Measurements from ENCODE around the gene USP7. TPM values are rescaled to one million over a fixed set of nuclear protein-coding genes. Genes with fewer than 3 reads are reported as not detected.
"Not testable (repeated sequence)": the region's sequence is repeated elsewhere in the genome, so short reads cannot be mapped to it uniquely, and the experiment has no call there.

Gene USP7
- total and polyA plus RNA-seq, 9 donors, result 28.1 to 104 (median 86.3) TPM

GRCh38 chr16:8847145-8847544 lies 116.6 kb downstream of the USP7 start:
- DNase-seq, result no peak
- Histone ChIP-seq H3K4me1 (ENCODE audit: insufficient read depth) (peaks cover 5% of the 10 kb centered on the region), H3K27ac (no peak overlapping the region), H3K36me3 (no peaks in the 10 kb centered on the region), H3K9me3 (no peaks in the 10 kb centered on the region), H3K27me3 (no peaks in the 10 kb centered on the region), H3K4me3 (no peak overlapping the region)
- intact Hi-C loops (cut with DNase I), result no loop called here
- WGBS, 3 donors, result 87 to 90% (median 89%) methylated on average over 13 of the region's 13 CpGs
- TF ChIP-seq CTCF (IDR thresholded peaks at IDR 0.05) (no peak), EP300 (IDR thresholded peaks at IDR 0.05) (no peak), POLR2A (IDR thresholded peaks at IDR 0.05) (no peak)

GRCh38 chr16:8846401-8846932 lies 117.2 kb downstream of the USP7 start:
- H3K4me1 ChIP-seq (ENCODE audit: insufficient read depth), result peaks cover 5% of the 10 kb centered on the region

GRCh38 chr16:8845699-8846298 lies 117.9 kb downstream of the USP7 start:
- Histone ChIP-seq H3K4me3 (no peak overlapping the region), H3K27me3 (no peaks in the 10 kb centered on the region), H3K27ac (no peak overlapping the region), H3K4me1 (ENCODE audit: insufficient read depth) (peaks cover 5% of the 10 kb centered on the region), H3K9me3 (no peaks in the 10 kb centered on the region), H3K36me3 (no peaks in the 10 kb centered on the region)
- TF ChIP-seq POLR2A (IDR thresholded peaks at IDR 0.05), result no peak
- no peak for TF ChIP-seq CTCF (IDR thresholded peaks at IDR 0.05)
- no peak for TF ChIP-seq EP300 (IDR thresholded peaks at IDR 0.05)
- intact Hi-C loops (cut with DNase I), result no loop called here
- 89 to 95% (median 94%) methylated on average over 7 of the region's 7 CpGs for WGBS, 3 donors
- no peak for DNase-seq

More at GRCh38 chr16:8846401-8846932, 117.2 kb downstream of the USP7 start:
- Histone ChIP-seq H3K9me3 (no peaks in the 10 kb centered on the region), H3K4me3 (no peak overlapping the region), H3K36me3 (no peaks in the 10 kb centered on the region), H3K27ac (no peak overlapping the region), H3K27me3 (no peaks in the 10 kb centered on the region)
- WGBS, 3 donors, result 86 to 93% (median 88%) methylated on average over 10 of the region's 10 CpGs
- TF ChIP-seq CTCF (IDR thresholded peaks at IDR 0.05) (no peak), EP300 (IDR thresholded peaks at IDR 0.05) (no peak), POLR2A (IDR thresholded peaks at IDR 0.05) (no peak)
- DNase-seq, result no peak
- intact Hi-C loops (cut with DNase I), result no loop called here

- H3K36me3 ChIP-seq; H3K9me3 ChIP-seq; H3K27ac ChIP-seq; H3K27me3 ChIP-seq; DNase-seq; H3K4me3 ChIP-seq; intact Hi-C loops (cut with DNase I); H3K4me1 ChIP-seq (ENCODE audit: insufficient read depth): not testable (repeated sequence)
- 39 to 84% (median 46%) methylated on average over 5 to 12 of the region's 12 CpGs for WGBS, 3 donors
Measured at GRCh38 chr16:8843296-8843695, 120.4 kb downstream of the USP7 start.

Other genes with a start within 250 kb of the USP7 start
- 10 to 100 TPM in 2 of 7 donors, 1 to 10 TPM in 5; 4.9 to 11.2 (median 9.6) TPM for gene TMEM186, start 166.3 kb downstream of the USP7 start, total RNA-seq
- 10 to 100 TPM in 1 of 2 donors, 1 to 10 TPM in 1; 6.4 to 11.3 TPM for gene TMEM186, start 166.3 kb downstream of the USP7 start, polyA plus RNA-seq
- gene PMM2, start 166.1 kb downstream of the USP7 start, total RNA-seq, result 10 to 100 TPM; 14.2 to 38.6 (median 23.1) TPM
- 10 to 100 TPM in 1 of 2 donors, 1 to 10 TPM in 1; 9.6 to 28.0 TPM for gene PMM2, start 166.1 kb downstream of the USP7 start, polyA plus RNA-seq
- 10 to 100 TPM; 65.0 to 94.3 (median 81.7) TPM for gene CARHSP1, start 94.9 kb downstream of the USP7 start, total RNA-seq
- 100 to 1,000 TPM in 1 of 2 donors, 10 to 100 TPM in 1; 53.2 to 102 TPM for gene CARHSP1, start 94.9 kb downstream of the USP7 start, polyA plus RNA-seq
- not detected for gene LITAFD, start 81.6 kb downstream of the USP7 start, total RNA-seq
- not detected for gene LITAFD, start 81.6 kb downstream of the USP7 start, polyA plus RNA-seq
- gene HAPSTR1, start 127.7 kb upstream of the USP7 start, total RNA-seq, result 10 to 100 TPM; 31.2 to 76.1 (median 57.5) TPM
- 10 to 100 TPM; 15.7 to 29.1 TPM for gene HAPSTR1, start 127.7 kb upstream of the USP7 start, polyA plus RNA-seq

Measured in ovary (tissue), 9 donors.